Activated naive CD4-positive, alpha-beta T cell treated with anti-CD3 and anti-CD28 coated beads, Interleukin-2, amount 10 ng/mL, durations not matched to agents 7 days and 5 days (primary cell): ENCODE results near the gene CTSA.
"Not testable (repeated sequence)": the region's sequence is repeated elsewhere in the genome, so short reads cannot be mapped to it uniquely, and the experiment has no call there.

Experiments
- CTCF ChIA-PET: fragments of 350-600 bp; sonication (Branson Sonifier 250); formaldehyde crosslinking; loops from one replicate; lab custom pipeline; 2021; ENCODE audit warnings: antibody characterized with exemption; lab: Charles Lee
- DNase-seq: peaks from one replicate; pipeline ENCODE4 v3.0.0-alpha.2; 2020
- H3K27ac Mint-ChIP-seq: one replicate; pipeline ENCODE4 v1.8.0; 2021; ENCODE audit warnings: mild to moderate bottlenecking, moderate library complexity, mixed read lengths
- H3K27me3 Mint-ChIP-seq: one replicate; pipeline ENCODE4 v1.8.0; 2021; ENCODE audit warnings: mild to moderate bottlenecking, mixed read lengths
- H3K36me3 Mint-ChIP-seq: one replicate; pipeline ENCODE4 v1.8.0; 2021; ENCODE audit warnings: mixed read lengths
- H3K4me1 Mint-ChIP-seq: one replicate; pipeline ENCODE4 v1.8.0; 2021; ENCODE audit warnings: mixed read lengths
- H3K4me3 Mint-ChIP-seq: one replicate; pipeline ENCODE4 v1.8.0; 2021; ENCODE audit warnings: mild to moderate bottlenecking, moderate library complexity, mixed read lengths
- H3K9me3 Mint-ChIP-seq: one replicate; pipeline ENCODE4 v1.8.0; 2021; ENCODE audit warnings: mixed read lengths

CTSA gene

GRCh38 chr20:45857114-45857881 lies 33.8 kb upstream of the CTSA start, which contains the start of the genes ACOT8 and ZSWIM3:
Gene ACOT8 (minus strand): TSS chr20:45857392. CDS start chr20:45857315, 77 bp downstream.
Gene ZSWIM3 (plus strand): TSS chr20:45857614. CDS start chr20:45857826, 212 bp downstream.
- Mint-ChIP-seq H3K4me1 (peaks cover 56% of the 10 kb centered on the region), H3K4me3 (peak within 1 kb of the TSS; percentile 99), H3K9me3 (no peaks in the 10 kb centered on the region), H3K27me3 (no peaks in the 10 kb centered on the region), H3K27ac (peak within 1 kb of the TSS; percentile 99), H3K36me3 (peaks cover 27% of the 10 kb centered on the region)
- peak; percentile 97 for DNase-seq
- CTCF ChIA-PET: interaction anchor here (1.0 to 1.5 kb wide), 2 partner anchors 59 to 113 kb away, joined by 3 read pairs; no protein-coding TSS in a partner anchor

- Mint-ChIP-seq H3K27me3 (no peaks in the 10 kb centered on the region), H3K27ac (peak overlapping the region; percentile 99), H3K4me1 (peaks cover 56% of the 10 kb centered on the region), H3K4me3 (peak overlapping the region; percentile 99), H3K36me3 (peaks cover 25% of the 10 kb centered on the region), H3K9me3 (no peaks in the 10 kb centered on the region)
- DNase-seq: peak; percentile 64
- CTCF ChIA-PET: no interaction called here
These were observed 33.3 kb upstream of the CTSA start for GRCh38 chr20:45857882-45858216.

- no peak overlapping the region for H3K4me3 Mint-ChIP-seq
- DNase-seq: no peak
- H3K36me3 Mint-ChIP-seq: peaks cover 18% of the 10 kb centered on the region
- no peaks in the 10 kb centered on the region for H3K9me3 Mint-ChIP-seq
- peaks cover 46% of the 10 kb centered on the region for H3K4me1 Mint-ChIP-seq
- H3K27me3 Mint-ChIP-seq: no peaks in the 10 kb centered on the region
- CTCF ChIA-PET: no interaction called here
- no peak overlapping the region for H3K27ac Mint-ChIP-seq
These were observed 31.2 kb upstream of the CTSA start for GRCh38 chr20:45859916-45860315.

- no peaks in the 10 kb centered on the region for H3K27me3 Mint-ChIP-seq
- H3K4me1 Mint-ChIP-seq: peaks cover 40% of the 10 kb centered on the region
- peaks cover 14% of the 10 kb centered on the region for H3K36me3 Mint-ChIP-seq
- no peak overlapping the region for H3K4me3 Mint-ChIP-seq
- no peaks in the 10 kb centered on the region for H3K9me3 Mint-ChIP-seq
- no peak overlapping the region for H3K27ac Mint-ChIP-seq
- DNase-seq: no peak
- CTCF ChIA-PET: no interaction called here
These were observed 30.4 kb upstream of the CTSA start for GRCh38 chr20:45860560-45861220.

- Mint-ChIP-seq H3K4me1 (peaks cover 33% of the 10 kb centered on the region), H3K27me3 (no peaks in the 10 kb centered on the region), H3K27ac (no peak overlapping the region), H3K36me3 (peaks cover 14% of the 10 kb centered on the region), H3K9me3 (no peaks in the 10 kb centered on the region), H3K4me3 (no peak overlapping the region)
- CTCF ChIA-PET: no interaction called here
- DNase-seq: no peak
These were observed 29.7 kb upstream of the CTSA start for GRCh38 chr20:45861221-45862075.

- Mint-ChIP-seq H3K27ac (no peak overlapping the region), H3K4me1 (peaks cover 13% of the 10 kb centered on the region), H3K9me3 (no peaks in the 10 kb centered on the region), H3K27me3 (no peaks in the 10 kb centered on the region), H3K36me3 (peaks cover 8% of the 10 kb centered on the region), H3K4me3 (no peak overlapping the region)
- CTCF ChIA-PET: interaction anchor here (2.0 kb wide), 1 partner anchor 65 kb away, joined by 6 read pairs; no protein-coding TSS in a partner anchor
- DNase-seq: no peak
These were observed 27.3 kb upstream of the CTSA start for GRCh38 chr20:45863543-45864470.

- Mint-ChIP-seq H3K27me3 (no peaks in the 10 kb centered on the region), H3K4me3 (no peak overlapping the region), H3K9me3 (no peaks in the 10 kb centered on the region), H3K36me3 (no peaks in the 10 kb centered on the region), H3K27ac (no peak overlapping the region), H3K4me1 (peaks cover 2% of the 10 kb centered on the region)
- CTCF ChIA-PET: no interaction called here
- DNase-seq: no peak
These were observed 24.7 kb upstream of the CTSA start for GRCh38 chr20:45866454-45866853.

- H3K36me3 Mint-ChIP-seq: peaks cover 2% of the 10 kb centered on the region
- peaks cover 2% of the 10 kb centered on the region for H3K4me1 Mint-ChIP-seq
- no peaks in the 10 kb centered on the region for H3K9me3 Mint-ChIP-seq
- DNase-seq: no peak
- CTCF ChIA-PET: no interaction called here
- no peaks in the 10 kb centered on the region for H3K27me3 Mint-ChIP-seq
- H3K27ac Mint-ChIP-seq: no peak overlapping the region
- H3K4me3 Mint-ChIP-seq: no peak overlapping the region
These were observed 23.9 kb upstream of the CTSA start for GRCh38 chr20:45867136-45867818.

GRCh38 chr20:45867819-45868176 lies 23.3 kb upstream of the CTSA start:
- Mint-ChIP-seq H3K9me3 (no peaks in the 10 kb centered on the region), H3K4me3 (no peak overlapping the region), H3K27ac (no peak overlapping the region), H3K4me1 (peaks cover 2% of the 10 kb centered on the region), H3K27me3 (no peaks in the 10 kb centered on the region), H3K36me3 (peaks cover 4% of the 10 kb centered on the region)
- no peak for DNase-seq
- CTCF ChIA-PET: no interaction called here

GRCh38 chr20:45872626-45873025 lies 18.5 kb upstream of the CTSA start:
- H3K36me3 Mint-ChIP-seq: peaks cover 8% of the 10 kb centered on the region
- DNase-seq: no peak
- no peaks in the 10 kb centered on the region for H3K4me1 Mint-ChIP-seq
- CTCF ChIA-PET: no interaction called here
- H3K27me3 Mint-ChIP-seq: no peaks in the 10 kb centered on the region
- H3K9me3 Mint-ChIP-seq: no peaks in the 10 kb centered on the region
- no peak overlapping the region for H3K4me3 Mint-ChIP-seq
- H3K27ac Mint-ChIP-seq: no peak overlapping the region

GRCh38 chr20:45873409-45874103 lies 17.6 kb upstream of the CTSA start:
- Mint-ChIP-seq H3K4me1 (no peaks in the 10 kb centered on the region), H3K27me3 (no peaks in the 10 kb centered on the region), H3K4me3 (no peak overlapping the region), H3K9me3 (no peaks in the 10 kb centered on the region), H3K27ac (no peak overlapping the region), H3K36me3 (peaks cover 11% of the 10 kb centered on the region)
- CTCF ChIA-PET: no interaction called here
- no peak for DNase-seq

- H3K9me3 Mint-ChIP-seq, H3K27me3 Mint-ChIP-seq, H3K27ac Mint-ChIP-seq, CTCF ChIA-PET, DNase-seq, H3K4me1 Mint-ChIP-seq, H3K4me3 Mint-ChIP-seq: not testable (repeated sequence)
- H3K36me3 Mint-ChIP-seq: peaks cover 11% of the 10 kb centered on the region
These were observed 17.0 kb upstream of the CTSA start for GRCh38 chr20:45874104-45874481.

GRCh38 chr20:45874576-45874975 lies 16.6 kb upstream of the CTSA start:
- H3K27ac Mint-ChIP-seq: no peak overlapping the region
- H3K9me3 Mint-ChIP-seq: no peaks in the 10 kb centered on the region
- no peak overlapping the region for H3K4me3 Mint-ChIP-seq
- no peak for DNase-seq
- CTCF ChIA-PET: no interaction called here
- no peaks in the 10 kb centered on the region for H3K27me3 Mint-ChIP-seq
- H3K36me3 Mint-ChIP-seq: peaks cover 11% of the 10 kb centered on the region
- H3K4me1 Mint-ChIP-seq: no peaks in the 10 kb centered on the region
